ENCODE measurements around the gene ARHGAP31. TPM values are rescaled to one million over a fixed set of nuclear protein-coding genes. Genes with fewer than 3 reads are reported as not detected.

Gene ARHGAP31
- total RNA-seq (1 to 10 TPM; 3.6 to 4.6 TPM), polyA plus RNA-seq (1 to 10 TPM in 1 of 2 donors, under 1 TPM in 1; 0.99 to 1.5 TPM)

GRCh38 chr3:119293871-119294695 is at the start of gene ARHGAP31:
Gene ARHGAP31 (plus strand): TSS chr3:119294383. CDS start chr3:119294905, 522 bp downstream.
- Histone ChIP-seq H3K9ac (ENCODE audit: low read depth in 1 of 2, low read length in 2 of 2) (peak within 1 kb of the TSS; percentile 26 to 54), H3K9me3 (ENCODE audit: control insufficient read depth in 4 of 4, low read length in 3 of 4) (no peaks in the 10 kb centered on the region), H3K4me3 (ENCODE audit: low read depth in 1 of 3, low read length in 3 of 3) (peak within 1 kb of the TSS; percentile 61 to 70 (median 68)), H3K27ac (ENCODE audit: low read depth in 1 of 2, low read length in 2 of 2) (peak within 1 kb of the TSS; percentile 55 to 79), H3K4me1 (ENCODE audit: control insufficient read depth in 4 of 4, insufficient read depth in 4 of 4, low read length in 3 of 4) (peaks cover 0 to 18% (median 9%) of the 10 kb centered on the region in 4 donors), H3K36me3 (ENCODE audit: control insufficient read depth in 4 of 4, insufficient read depth in 3 of 4, low read depth in 1 of 4, low read length in 3 of 4) (no peaks in the 10 kb centered on the region), H3K27me3 (ENCODE audit: control insufficient read depth in 4 of 4, insufficient read depth in 4 of 4, low read length in 3 of 4) (no peaks in the 10 kb centered on the region)
- WGBS: under 1% methylated on average over 55 of the region's 55 CpGs
- DNase-seq (ENCODE audit: low spot score): peak; percentile 51
- TF ChIP-seq MAX (IDR thresholded peaks at IDR 0.05) (peak; percentile 44), RAD21 (IDR thresholded peaks at IDR 0.05) (peak; percentile 10 to 34), EGR1 (IDR thresholded peaks at IDR 0.05; ENCODE audit: low read depth in 2 of 2) (peak in 1 of 2 donors; percentile 51), SP1 (IDR thresholded peaks at IDR 0.05) (no peak)

GRCh38 chr3:119245778-119246177 is 48.4 kb upstream of the ARHGAP31 start:
- Histone ChIP-seq H3K4me3 (ENCODE audit: low read depth in 1 of 3, low read length in 3 of 3) (no peak overlapping the region), H3K27ac (ENCODE audit: low read depth in 1 of 2, low read length in 2 of 2) (no peak overlapping the region), H3K9ac (ENCODE audit: low read depth in 1 of 2, low read length in 2 of 2) (no peak overlapping the region), H3K36me3 (ENCODE audit: control insufficient read depth in 4 of 4, insufficient read depth in 3 of 4, low read depth in 1 of 4, low read length in 3 of 4) (no peaks in the 10 kb centered on the region), H3K4me1 (ENCODE audit: control insufficient read depth in 4 of 4, insufficient read depth in 4 of 4, low read length in 3 of 4) (peaks cover 2 to 11% (median 5%) of the 10 kb centered on the region in 4 donors), H3K9me3 (ENCODE audit: control insufficient read depth in 4 of 4, low read length in 3 of 4) (peaks cover 0 to 7% (median under 1%) of the 10 kb centered on the region in 4 donors), H3K27me3 (ENCODE audit: control insufficient read depth in 4 of 4, insufficient read depth in 4 of 4, low read length in 3 of 4) (no peaks in the 10 kb centered on the region)
- no peak for TF ChIP-seq EGR1 (IDR thresholded peaks at IDR 0.05; ENCODE audit: low read depth in 2 of 2)
- no peak for TF ChIP-seq RAD21 (IDR thresholded peaks at IDR 0.05)
- no peak for TF ChIP-seq FOXA2 (IDR thresholded peaks at IDR 0.05)
- TF ChIP-seq HNF4A (conservative IDR thresholded peaks at IDR 0.05): no peak
- no peak for TF ChIP-seq RXRA (IDR thresholded peaks at IDR 0.05)
- no peak for TF ChIP-seq YY1 (IDR thresholded peaks at IDR 0.05)
- no peak for TF ChIP-seq GABPA (IDR thresholded peaks at IDR 0.05 in 1 of 2, conservative IDR thresholded peaks at IDR 0.05 in 1 of 2)
- no peak for TF ChIP-seq ZBTB33 (IDR thresholded peaks at IDR 0.05)
- no peak for TF ChIP-seq FOXA1 (IDR thresholded peaks at IDR 0.05)
- TF ChIP-seq SP1 (IDR thresholded peaks at IDR 0.05): no peak
- TF ChIP-seq MAX (IDR thresholded peaks at IDR 0.05): no peak
- TF ChIP-seq JUND (IDR thresholded peaks at IDR 0.05): no peak
- TF ChIP-seq ATF3 (IDR thresholded peaks at IDR 0.05): no peak
- TF ChIP-seq TAF1 (conservative IDR thresholded peaks at IDR 0.05): no peak
- no peak for TF ChIP-seq CTCF (IDR thresholded peaks at IDR 0.05; ENCODE audit: low read depth, low read length, missing input control)
- no peak for TF ChIP-seq HNF4G (IDR thresholded peaks at IDR 0.05)
- TF ChIP-seq REST (IDR thresholded peaks at IDR 0.05): no peak
- no peak for DNase-seq (ENCODE audit: low spot score)
- WGBS: 77% methylated on average over 2 of the region's 2 CpGs
